Cardiac septum (tissue), 1 donor: ENCODE data around the gene F12. TPM values are rescaled to one million over a fixed set of nuclear protein-coding genes. Genes with fewer than 3 reads are reported as not detected.
A peak's percentile ranks its signal among the peaks of the same experiment; 100 is the strongest.

Source experiments
- DNase-seq: peaks from one replicate; pipeline ENCODE4 v3.0.0-alpha.2; 2020; ENCODE audit warnings: low spot score
- intact Hi-C: fragments of 100-400 bp; cut with DNase I; formaldehyde crosslinking; loops from one replicate; pipeline ENCODE4 v1.14.0; 2022
- total RNA-seq: library from RNA; stranded (reverse); fragmentation: NEBNext Ultra II Directional; extraction: Animal tissue kit (Norgen Biotek cat#: 25700); gene quantifications from one replicate; pipeline ENCODE4 v1.2.1, GENCODE V29; 2021
- donor health status: DM: no; HTN: no; CAD: no.

Gene F12
- total RNA-seq, 1 donor from 2014 or later = not detected

DNA sequence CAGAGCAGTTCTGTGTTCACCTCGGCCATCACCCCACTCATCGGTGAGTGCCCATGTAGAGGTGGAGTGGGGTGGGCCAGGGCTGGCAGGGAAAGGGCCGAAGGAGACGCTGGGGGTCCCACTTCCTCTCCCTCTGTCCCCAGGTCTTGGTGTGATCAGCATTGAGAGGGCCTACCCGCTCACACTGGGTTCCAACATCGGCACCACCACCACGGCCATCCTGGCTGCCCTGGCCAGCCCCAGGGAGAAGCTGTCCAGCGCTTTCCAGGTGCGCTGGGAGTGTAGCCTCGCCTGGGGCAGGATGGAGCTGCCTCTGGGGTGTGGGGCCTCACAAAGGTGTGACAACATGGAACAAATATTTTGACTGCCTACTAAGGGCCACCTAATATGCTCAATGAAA, 12.6 kb downstream of the F12 start:
- no peak for DNase-seq
- intact Hi-C loops = no loop called here

DNA sequence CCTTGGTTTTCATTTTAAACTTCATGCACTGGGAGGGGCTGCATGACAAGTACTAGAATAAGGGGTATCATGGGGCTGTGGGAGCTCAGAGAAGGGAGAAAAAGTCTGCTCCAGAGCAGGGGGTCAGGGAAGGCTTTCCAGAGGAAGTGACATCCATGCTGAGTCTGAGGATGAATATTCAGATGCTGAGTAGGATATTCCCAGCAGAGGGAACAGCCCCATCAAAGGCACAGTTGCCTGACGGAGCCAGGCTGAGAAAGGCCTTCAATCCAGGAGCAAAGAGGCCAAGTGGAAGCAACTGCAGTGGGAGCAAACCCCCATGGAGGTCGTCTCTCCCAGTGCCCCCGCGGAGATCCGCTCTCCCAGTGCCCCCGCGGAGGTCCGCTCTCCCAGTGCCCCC, 13.3 kb downstream of the F12 start:
- DNase-seq = no peak
- intact Hi-C loops = no loop called here

DNA sequence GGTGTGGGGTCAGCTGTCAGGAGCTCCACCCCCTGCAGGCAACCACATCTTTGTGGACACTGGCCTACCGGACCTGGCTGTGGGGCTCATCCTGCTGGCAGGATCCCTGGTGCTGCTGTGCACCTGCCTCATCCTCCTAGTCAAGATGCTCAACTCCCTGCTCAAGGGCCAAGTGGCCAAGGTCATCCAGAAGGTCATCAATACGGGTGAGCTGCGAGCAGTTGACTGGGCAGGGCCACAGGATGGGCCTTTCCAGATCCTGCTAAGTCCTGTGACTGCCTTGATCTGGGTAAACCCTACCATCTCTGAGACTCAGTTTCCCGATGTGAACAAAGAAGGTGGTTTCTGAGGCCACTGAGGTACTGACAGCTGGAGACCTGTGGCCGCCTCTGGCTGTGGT, 15.4 kb downstream of the F12 start:
- intact Hi-C loops = loop anchor here (5.0 kb wide), 1 partner anchor 77 kb away; no protein-coding TSS in a partner anchor
- no peak for DNase-seq

DNA sequence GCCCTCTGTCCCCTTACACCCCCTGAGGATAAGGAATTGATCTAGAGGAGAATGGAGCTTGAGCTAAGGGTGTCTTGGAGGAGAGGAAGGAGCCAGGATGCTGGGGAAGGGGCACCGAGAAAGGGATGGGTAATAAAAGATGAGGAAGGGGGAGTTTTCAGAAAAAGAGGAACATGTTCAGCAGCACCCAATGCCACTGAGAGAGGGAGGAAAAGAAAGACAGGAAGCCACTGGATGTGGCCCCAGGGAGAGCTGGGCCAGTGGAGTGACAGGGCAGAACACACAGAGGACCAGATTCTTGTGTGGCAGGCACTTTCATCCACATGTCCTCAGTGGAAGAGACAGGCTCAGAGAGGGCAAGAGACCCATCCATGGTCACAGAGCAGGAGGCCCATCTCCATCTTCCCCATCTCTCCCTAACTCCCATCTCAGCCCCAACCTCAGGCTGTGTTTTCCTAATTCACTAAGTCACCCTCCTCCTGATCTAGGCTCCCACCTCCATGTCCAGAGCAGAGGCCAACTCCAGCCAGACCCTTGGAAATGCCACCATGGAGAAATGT, 16.1 kb downstream of the F12 start:
- intact Hi-C loops = loop anchor here (5.0 kb wide), 1 partner anchor 76 kb away; no protein-coding TSS in a partner anchor
- DNase-seq = no peak

DNA sequence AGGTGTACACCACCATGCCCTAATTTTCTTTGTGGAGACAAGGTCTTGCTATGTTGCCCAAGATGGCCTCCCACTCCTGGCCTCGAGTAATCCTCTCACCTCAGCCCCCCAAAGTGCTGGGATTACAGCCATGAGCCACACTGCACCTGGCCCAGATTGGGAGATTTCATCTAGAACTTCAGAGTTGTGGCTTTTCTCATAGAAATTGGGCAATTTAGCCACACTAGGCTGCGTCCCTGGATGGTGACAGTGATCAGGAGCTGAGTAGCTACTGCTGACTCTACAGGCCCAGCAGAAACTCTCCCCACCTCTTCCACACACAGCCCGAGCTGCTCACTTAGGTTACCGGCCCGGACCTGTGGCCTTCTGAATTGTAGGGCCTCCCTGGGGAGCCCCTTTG, 16.6 kb downstream of the F12 start:
- no peak for DNase-seq
- intact Hi-C loops = loop anchor here (5.0 kb wide), 1 partner anchor 75 kb away; no protein-coding TSS in a partner anchor

DNA sequence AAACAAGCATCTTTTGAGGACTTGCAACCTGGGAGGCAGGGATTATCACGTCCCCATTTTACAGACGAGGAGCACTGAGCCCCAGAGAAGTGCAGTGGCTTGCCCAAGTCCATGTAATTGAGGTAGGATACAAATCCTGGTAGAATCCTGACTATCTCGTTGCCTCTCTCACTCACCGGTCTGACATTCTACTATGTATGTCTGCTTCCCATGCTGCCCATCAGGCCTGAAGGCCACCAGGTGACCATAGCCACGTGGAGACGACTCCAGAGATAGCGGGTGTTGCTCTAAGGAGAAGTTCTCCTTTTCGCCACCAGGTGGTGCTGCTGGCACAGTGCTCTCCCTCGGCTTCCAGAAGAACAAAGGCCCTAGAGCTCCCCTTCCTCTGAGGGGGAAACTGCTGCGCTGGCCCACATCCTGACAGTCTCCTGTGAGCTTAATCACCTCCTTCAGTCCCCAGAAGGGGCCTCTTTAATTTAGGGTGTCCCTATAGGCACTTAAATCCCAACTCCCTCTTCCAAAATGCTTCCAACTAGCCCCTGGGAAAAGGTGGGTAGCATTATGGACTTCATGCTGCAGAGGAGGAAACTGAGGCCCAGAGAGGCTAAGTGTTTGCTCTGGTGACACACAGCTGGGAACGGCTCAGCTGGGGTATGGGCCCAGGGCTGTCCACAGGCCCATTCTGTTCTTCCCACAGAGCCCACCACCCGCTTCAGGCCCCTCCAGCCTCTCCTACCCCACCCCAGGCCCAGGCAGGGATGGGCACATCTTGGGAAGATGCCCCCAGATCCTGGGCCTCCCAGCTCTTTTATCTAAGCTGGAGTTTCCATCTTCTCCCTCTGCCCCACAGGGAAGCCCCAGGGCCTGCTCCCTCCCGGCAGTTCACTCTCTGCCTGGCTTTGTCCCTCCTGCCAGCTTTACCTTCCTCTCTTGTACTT, 18.7 kb downstream of the F12 start:
- DNase-seq = peak; percentile 90
- intact Hi-C loops = loop anchor here (1.0 to 5.0 kb wide), 3 partner anchors 64 to 110 kb away; no protein-coding TSS in a partner anchor

DNA sequence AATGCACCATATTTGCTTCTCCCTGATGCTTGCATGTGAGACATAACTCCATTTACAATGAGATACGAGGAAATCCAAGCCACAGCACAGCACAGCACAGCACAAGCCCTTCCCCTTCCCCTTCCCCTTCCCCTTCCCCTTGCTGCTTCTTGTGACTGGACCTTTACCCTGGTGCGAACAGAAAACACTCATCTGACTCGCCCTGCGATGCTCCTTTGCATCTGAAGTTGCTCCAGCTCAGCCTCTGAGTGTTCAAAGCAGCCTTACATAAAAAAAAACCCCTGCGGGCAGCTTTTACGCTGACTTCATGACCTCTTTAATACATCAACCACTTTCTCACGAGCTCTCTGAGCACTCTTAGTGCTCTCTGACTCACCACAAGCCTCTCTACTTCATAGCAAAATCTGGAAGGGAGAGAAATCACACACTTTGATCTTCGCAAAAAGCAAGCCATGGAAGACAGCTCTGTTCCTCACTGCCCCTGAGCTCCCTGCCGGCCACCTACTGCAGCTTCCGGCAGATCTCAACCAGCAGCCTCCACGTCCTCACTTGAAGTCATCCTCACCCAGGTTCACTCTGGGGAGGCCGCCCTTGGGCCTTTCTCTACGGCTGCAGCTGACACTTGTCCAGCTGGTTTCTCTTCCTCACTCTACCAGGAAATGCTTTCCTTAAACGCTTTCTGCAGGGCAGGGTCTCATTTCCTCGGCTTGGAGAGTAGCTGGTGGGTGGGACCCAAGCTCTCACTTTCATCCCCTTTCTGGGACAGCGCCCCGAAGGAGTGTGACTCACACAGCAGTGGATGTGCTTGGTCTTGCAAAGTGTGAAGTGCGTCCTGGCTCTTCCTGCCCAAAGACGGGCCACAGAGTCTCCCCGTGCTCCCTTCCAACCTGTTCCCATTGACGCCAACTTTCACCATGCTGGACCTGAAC, 19.9 kb downstream of the F12 start:
- DNase-seq = no peak
- intact Hi-C loops = loop anchor here (1.0 to 5.0 kb wide), 3 partner anchors 65 to 111 kb away; no protein-coding TSS in a partner anchor

DNA sequence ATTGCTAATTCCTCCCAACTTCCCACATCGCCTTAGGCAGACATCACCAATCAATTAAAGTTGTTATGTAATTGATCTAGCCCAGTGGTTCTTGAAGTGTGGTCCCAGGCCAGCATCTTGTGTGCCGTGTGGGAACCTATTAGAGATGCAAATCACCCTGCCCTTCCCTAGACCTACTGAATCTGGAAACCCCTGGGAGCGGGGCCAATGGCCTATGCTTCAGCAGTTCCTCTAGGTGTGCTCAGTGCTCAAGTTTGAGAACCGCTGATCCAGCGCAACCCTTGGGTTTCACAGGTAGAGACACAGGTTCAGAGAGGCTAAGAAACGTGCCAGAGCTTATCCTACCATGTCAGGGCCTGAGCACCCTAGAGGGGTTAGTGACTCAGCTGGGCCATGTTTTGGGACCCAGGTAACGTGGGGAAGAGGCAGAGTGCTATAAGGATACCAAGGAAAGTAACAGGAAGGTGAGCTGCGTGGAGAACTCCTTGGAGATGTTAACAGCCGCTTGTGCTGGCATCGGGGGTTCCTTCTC, 20.8 kb downstream of the F12 start:
- intact Hi-C loops = no loop called here
- no peak for DNase-seq

DNA sequence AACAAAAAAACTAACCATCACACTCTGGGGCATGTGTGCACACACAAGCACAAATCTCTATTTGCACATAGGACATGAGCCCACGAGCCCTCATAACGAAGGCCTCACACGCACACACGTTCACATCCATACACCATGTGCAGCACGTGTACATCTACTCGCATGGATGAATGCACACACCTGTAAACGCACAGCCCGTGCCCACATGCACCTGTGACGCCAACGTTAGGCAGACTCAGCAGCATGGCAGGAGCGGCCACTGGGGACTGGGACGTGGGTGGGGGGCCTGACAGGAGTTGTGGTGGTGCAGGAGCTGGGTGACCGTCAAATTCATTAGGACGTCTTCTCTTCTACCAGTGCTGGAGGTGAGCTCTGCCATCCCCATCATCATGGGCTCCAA, 22.0 kb downstream of the F12 start:
- no peak for DNase-seq
- intact Hi-C loops = no loop called here

DNA sequence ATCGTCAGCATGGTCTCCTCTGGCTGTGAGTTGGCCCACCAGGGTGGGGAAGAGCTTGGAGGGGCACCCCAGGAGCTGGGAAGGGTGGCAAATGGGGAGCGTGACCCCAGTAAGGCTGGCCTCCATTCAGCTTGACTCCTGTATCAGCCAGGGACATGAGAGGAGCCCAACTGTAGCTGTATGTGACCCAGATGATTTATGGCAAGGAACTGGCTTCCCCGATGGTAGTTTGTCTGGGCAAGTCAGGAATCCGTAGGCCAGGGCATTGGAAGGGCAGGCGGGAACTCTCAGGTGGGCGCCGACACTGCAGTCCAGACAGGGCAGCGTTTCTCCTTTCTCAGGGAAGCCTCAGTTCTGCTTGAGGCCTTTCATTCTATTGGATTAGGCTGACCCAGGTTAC, 22.8 kb downstream of the F12 start:
- no peak for DNase-seq
- intact Hi-C loops = no loop called here

DNA sequence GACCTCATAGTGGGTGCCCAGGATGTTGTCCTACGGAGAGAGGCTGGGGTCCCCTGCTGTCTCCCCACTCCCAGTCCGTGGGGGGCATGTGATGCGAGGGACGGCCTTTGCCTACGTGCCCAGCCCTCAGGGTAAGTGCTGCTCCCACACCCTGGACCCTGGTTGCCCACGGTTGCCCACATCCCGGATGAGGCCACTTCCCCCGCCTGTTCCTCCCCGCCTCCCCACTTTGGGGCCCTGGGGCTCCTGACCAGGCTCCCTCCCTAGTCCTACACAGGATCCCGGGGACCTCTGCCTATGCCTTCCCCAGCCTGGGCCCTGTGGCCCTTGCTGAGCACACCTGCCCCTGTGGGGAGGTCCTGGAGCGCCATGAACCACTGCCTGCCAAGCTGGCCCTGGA, 23.6 kb downstream of the F12 start:
- intact Hi-C loops = no loop called here
- DNase-seq = no peak

DNA sequence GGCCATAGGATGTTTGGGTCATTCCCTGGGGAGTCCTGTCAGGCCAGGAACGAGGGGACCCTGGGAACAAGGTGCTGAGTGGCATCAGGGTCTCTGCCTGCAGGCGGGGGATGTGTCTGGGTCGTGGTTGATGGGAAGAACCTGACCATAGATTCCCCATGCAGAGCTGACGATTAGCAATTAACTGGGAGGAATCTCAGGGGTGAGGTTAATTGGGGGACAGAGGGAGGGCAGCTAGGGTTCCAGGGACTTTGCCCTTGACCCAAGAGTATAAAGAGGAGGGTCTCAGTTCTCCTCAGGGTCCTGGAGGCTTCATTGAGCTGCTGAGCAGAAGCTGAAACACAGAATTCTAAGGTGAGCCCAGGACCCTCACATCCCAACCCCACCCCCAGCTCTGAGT, 25.2 kb downstream of the F12 start, which contains the start of gene SLC34A1:
Gene SLC34A1, plus strand, starts transcription at position 301 of the 400 bp plus-strand sequence. CDS start 1,308 bp downstream, outside the sequence.
- intact Hi-C loops = no loop called here
- peak; percentile 17 for DNase-seq

DNA sequence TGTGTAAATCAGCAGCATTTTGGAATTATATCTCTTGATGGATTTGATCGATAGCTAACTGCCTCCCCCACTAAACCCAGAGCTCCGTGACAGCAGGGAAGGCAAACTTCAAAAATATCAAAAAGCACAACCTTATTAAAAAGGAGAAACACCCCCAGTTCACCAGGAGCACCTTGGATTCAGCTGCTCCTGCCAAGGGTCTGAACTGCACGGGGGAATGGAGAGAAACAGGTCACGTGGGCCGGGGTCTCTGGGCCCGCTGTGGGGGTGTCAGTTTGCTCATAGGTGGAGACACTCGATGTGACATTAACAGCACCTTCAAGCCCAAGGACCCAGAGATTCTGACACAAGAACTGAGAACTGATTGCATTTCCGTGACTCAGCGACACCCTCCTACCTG, 26.2 kb downstream of the F12 start:
- intact Hi-C loops = no loop called here
- DNase-seq = peak; percentile 46

DNA sequence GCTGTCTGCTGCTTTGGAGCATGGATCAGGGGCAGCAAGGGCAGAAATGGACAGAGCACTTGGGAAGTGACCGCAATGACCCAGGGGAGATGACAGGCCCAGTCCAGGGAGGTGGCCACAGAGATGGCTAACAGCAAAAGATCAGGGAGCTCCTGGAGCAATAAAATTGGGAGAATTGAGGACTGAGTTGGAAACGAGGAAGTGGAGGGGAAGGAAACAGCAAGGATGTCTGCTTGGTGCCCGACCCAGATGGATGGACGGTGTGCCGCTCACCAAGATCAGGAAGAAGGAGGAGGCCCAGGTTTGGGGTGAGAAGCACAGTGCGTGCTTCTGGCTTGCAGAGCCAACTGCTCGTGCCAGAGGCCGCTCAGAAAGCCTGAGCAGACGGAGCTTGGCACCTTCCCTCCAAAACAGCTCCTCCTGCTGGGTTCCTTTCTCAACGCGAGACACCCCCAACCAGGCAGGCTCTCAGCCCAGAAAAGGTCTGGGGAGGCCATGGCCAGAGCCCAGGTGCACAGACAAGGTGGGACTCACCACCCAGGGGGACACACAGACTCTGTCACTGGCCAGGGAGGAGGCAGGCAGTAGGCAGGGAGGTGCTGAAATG, 26.8 kb downstream of the F12 start:
- intact Hi-C loops = no loop called here
- DNase-seq = peak; percentile 75

DNA sequence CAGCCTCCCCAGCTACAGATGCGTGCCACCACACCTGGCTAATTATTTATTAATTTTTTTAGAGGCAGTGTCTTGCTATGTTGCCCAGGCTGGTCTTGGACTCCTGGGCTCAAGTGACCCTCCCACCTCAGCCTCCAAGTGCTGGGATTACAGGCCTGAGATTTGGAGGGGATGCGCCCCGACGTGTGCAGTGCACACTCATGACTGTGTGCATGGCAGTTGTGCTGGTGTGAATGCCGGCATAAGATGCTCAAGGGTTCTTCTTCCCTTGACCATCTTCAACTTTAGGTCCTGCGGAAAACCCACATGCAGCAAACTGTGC, 28.6 kb downstream of the F12 start:
- intact Hi-C loops = no loop called here
- no peak for DNase-seq

DNA sequence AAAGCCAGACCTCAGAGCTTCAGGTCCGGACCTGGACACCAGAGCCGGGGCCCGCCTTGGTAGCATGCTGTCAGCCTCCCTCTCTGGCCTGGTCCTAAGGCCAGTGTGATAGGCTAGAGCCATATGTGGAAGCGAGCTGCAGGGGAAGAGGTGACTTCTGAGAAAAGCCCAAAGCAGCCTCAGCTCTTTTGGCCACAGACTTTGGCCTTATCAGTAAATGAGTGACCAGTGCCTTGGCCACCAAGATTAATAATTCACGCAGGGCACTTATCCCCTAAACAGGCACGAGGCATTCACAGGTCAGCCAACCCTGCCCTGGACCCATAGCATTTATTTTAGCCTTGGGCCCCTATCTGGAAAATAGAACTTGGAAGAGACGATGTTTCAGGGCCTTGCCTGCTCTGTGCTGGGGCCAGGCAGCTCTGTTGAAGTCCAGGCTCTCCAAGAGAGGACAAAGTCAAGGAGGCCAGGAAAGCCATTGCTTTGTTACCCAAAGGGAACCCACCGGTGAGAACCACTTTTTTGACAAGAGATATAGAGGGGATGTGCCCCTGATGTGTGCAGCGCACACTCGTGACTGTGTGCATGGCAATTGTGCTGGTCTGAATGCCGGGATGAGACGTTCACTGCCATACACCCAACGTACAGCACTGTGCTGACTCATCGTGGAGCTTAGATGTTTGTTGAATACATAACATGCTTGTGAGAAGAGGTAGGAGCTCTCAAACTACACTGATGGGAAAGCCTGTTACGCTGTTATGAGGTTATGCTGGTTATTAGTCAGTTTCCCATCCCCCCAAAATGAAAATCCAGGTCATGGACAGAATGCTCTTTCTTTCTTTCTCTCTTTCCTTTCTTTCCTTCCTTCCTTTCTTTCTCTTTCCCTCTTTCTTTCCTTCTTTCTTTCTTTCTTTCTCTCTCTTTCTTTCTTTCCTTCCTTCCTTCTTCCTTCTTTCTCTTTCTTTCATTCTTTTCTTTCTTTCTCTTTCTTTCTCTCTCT, 30.2 kb downstream of the F12 start:
- intact Hi-C loops = no loop called here
- no peak for DNase-seq

DNA sequence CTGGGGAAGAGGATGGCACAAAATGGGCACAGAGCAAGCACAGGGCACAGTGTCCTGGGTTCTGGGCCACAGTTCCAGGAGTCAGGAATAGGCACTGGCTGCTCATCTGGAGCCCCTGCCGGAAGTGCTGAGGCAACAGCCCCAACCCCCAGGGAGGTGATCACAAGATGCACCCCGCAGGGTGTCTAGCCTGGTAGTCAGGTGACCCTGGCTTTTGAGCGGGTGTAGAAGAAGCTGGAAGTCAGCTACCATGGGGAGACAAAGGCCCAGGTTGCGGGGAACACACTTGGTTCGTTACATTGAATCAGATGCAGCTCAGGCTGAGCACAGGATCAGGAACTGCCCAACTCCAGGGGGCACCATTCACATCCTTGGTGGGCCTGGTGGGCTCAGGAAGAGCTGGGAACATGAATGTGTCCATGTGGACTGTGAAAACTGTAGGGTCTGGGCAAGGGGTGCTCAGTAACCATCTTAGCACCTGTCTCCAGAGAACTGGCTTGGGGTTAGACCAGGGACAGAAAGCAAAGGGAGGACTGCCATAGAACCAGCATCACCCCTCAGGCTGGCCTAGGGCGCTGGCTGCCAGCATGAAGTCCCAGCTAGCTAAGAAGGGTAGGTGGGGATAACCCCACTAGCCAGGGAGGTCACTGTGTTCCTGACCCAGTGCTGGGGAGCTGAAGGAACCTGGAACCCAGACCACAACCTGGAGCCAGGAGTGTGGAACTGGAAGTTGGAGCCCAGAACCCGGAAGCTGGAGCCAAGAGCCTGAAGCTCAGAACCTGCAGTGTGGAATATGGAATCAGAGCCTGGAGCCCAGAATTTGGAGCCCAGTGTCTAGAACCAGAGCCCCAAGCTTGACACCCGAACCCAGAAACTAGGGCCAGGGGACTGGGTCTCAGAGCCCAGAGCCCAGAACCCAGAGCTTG, 31.2 kb downstream of the F12 start:
- DNase-seq = no peak
- intact Hi-C loops = no loop called here
